Spleen (tissue), 10 donors: ENCODE measurements around the gene KLHL28. TPM values are rescaled to one million over a fixed set of nuclear protein-coding genes. Genes with fewer than 3 reads are reported as not detected.

ENCODE experiments used
- polyA plus RNA-seq, 3 donors: library from polyadenylated mRNA; stranded (reverse); fragments of 200-250 nt; gene quantifications; one replicate each; pipeline ENCODE4 v1.2.1, GENCODE V29; 2013
- total RNA-seq, 7 donors: library from RNA; depleted of rRNA in 3 of 7; stranded (reverse); fragments of >200 nt in 3 of 7; fragmentation: NEBNext Ultra II Directional in 4 of 7; extraction: Animal tissue kit (Norgen Biotek cat#: 25700) in 4 of 7; gene quantifications; one replicate each; pipeline versions ENCODE4 v1.1.0 to v1.2.1, GENCODE V29; 2016 to 2021
- donor health status: healthy with polysubstance abuse.
- donor health status: DM: no; HTN: no; CAD: no; lungs with moderate emphysema.
- donor health status: DM: no; HTN: no; CAD: no.
- donor health status: Bipolar disorder and iron deficiency.
- donor health status: healthy.
- donor health status: DM: no; HTN: no; CAD: no.
- donor health status: DM: yes; HTN: yes; CAD: no.

Gene KLHL28
- total and polyA plus RNA-seq, 10 donors: 2.1 to 21.5 (median 14.9) TPM

Other genes starting within 250 kb of the KLHL28 start
- 10 to 100 TPM; 11.1 to 37.3 (median 20.1) TPM for gene TOGARAM1, start 243 bp upstream of the KLHL28 start, total RNA-seq
- gene TOGARAM1, start 243 bp upstream of the KLHL28 start, polyA plus RNA-seq: 1 to 10 TPM; 3.1 to 4.1 (median 3.6) TPM
- 10 to 100 TPM; 34.5 to 44.5 (median 37.3) TPM for gene PRPF39, start 122.2 kb upstream of the KLHL28 start, total RNA-seq
- 10 to 100 TPM; 24.8 to 39.5 (median 29.9) TPM for gene PRPF39, start 122.2 kb upstream of the KLHL28 start, polyA plus RNA-seq
- 10 to 100 TPM; 27.9 to 48.4 (median 36.0) TPM for gene FKBP3, start 172.5 kb upstream of the KLHL28 start, total RNA-seq
- gene FKBP3, start 172.5 kb upstream of the KLHL28 start, polyA plus RNA-seq: 10 to 100 TPM; 84.3 to 97.4 (median 91.4) TPM
- gene FANCM, start 174.0 kb upstream of the KLHL28 start, total RNA-seq: 10 to 100 TPM in 5 of 7 donors, 1 to 10 TPM in 2; 6.8 to 23.8 (median 11.6) TPM
- gene FANCM, start 174.0 kb upstream of the KLHL28 start, polyA plus RNA-seq: 1 to 10 TPM; 3.1 to 5.6 (median 3.8) TPM